Calu3 (cell line): Measurements from ENCODE around the gene METAP1D. TPM values are rescaled to one million over a fixed set of nuclear protein-coding genes. Genes with fewer than 3 reads are reported as not detected.

Experiments used
- BruUV-seq: library from RNA; stranded (reverse); fragments of 400-500 nt; replicated peaks from 2 replicates; lab custom pipeline; 2021; lab: Mats Ljungman, UMichigan
- CTCF ChIA-PET: fragments of 300-600 bp; sonication (Branson Sonifier 250); formaldehyde crosslinking; loops from one replicate; lab custom pipeline; 2022; ENCODE audit warnings: antibody characterized with exemption; lab: Charles Lee
- DNase-seq: peaks from one replicate; pipeline ENCODE4 v3.0.0; 2022
- H3K27ac Mint-ChIP-seq: one replicate; pipeline ENCODE4 v1.8.0; 2022; ENCODE audit warnings: mixed read lengths; ENCODE audit not compliant: unreplicated experiment
- H3K27me3 Mint-ChIP-seq: one replicate; pipeline ENCODE4 v1.8.0; 2022; ENCODE audit warnings: mixed read lengths; ENCODE audit not compliant: unreplicated experiment
- H3K36me3 Mint-ChIP-seq: one replicate; pipeline ENCODE4 v1.8.0; 2022; ENCODE audit warnings: mild to moderate bottlenecking, moderate library complexity, mixed read lengths; ENCODE audit not compliant: insufficient read depth, unreplicated experiment
- H3K4me1 Mint-ChIP-seq: one replicate; pipeline ENCODE4 v1.8.0; 2022; ENCODE audit warnings: mild to moderate bottlenecking, low read depth, mixed read lengths; ENCODE audit not compliant: unreplicated experiment
- H3K4me3 Mint-ChIP-seq: one replicate; pipeline ENCODE4 v1.8.0; 2022; ENCODE audit warnings: mild to moderate bottlenecking, low read depth, moderate library complexity, mixed read lengths; ENCODE audit not compliant: unreplicated experiment
- H3K9me3 Mint-ChIP-seq: one replicate; pipeline ENCODE4 v1.8.0; 2022; ENCODE audit warnings: low read depth, mixed read lengths; ENCODE audit not compliant: unreplicated experiment
- CTCF ChIP-seq: fragments of 200-600 bp; IDR thresholded peaks from one replicate; pipeline ENCODE4 v1.8.0; 2022; ENCODE audit warnings: antibody characterized with exemption; ENCODE audit not compliant: unreplicated experiment
- intact Hi-C: fragments of 100-400 bp; cut with micrococcal nuclease; formaldehyde crosslinking; loops from one replicate; pipeline ENCODE4 v1.10.0; 2022; ENCODE audit not compliant: unreplicated experiment
- total RNA-seq: library from RNA; stranded (reverse); gene quantifications from 2 replicates; pipeline ENCODE4 v1.2.3, GENCODE V29; 2022

METAP1D gene
- total RNA-seq, 1 experiment from 2014 or later: 11.0 TPM

DNA sequence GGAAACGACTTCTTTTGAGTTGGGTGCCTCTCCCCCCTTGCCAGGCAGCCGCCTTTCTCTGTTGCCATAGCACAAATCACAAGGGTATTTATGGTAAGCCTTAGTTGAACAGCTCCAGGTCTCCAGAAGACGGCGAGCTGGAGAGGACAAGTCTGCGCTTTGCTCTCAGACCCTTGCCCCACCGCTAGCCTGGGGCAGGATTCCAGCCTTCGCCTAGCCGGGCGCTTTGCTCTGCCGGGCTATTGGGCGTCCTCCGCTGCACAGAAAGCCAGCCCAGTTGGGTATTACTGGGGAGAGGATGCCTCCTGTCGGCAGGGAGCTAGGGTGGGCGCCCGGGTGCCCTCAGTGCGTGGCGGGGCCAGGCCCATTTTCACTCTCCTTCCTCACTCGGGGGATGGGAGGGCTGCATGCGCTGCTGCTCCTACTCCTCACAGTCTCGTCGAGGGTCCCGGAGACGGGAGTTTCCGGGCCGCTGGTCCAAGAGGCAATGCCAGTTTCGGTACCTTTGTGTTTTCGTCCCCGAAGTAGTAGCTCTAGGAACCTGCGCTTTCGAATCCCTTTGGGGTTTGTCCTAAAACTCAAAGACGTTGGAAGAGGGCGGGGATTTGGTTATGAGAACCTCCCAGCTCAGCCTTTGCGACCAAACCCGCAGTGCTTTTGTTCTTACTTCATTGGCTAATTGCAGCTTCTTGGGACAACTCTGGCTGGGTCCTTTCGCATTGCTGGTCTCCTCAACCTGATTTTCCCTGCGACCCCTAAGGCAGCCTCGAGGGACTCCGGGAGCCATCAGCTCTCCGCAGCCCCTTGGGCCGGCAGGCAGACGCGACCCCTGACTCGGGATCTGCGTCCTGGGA, 106.6 kb downstream of the METAP1D start:
- intact Hi-C loops: loop anchor here (2.0 to 10.0 kb wide), 3 partner anchors 102 to 296 kb away; partner anchors contain the start of gene HAT1
- CTCF ChIA-PET: interaction anchor here (0.8 to 1.6 kb wide), 6 partner anchors 21 to 523 kb away, joined by 3 to 10 read pairs (median 5); no protein-coding TSS in a partner anchor
- H3K4me3 Mint-ChIP-seq: peak overlapping the region; percentile 63
- BruUV-seq: no TSS peak
- no peak overlapping the region for H3K27ac Mint-ChIP-seq
- peaks cover 23% of the 10 kb centered on the region for H3K36me3 Mint-ChIP-seq
- peak; percentile 62 for DNase-seq
- peaks cover 38% of the 10 kb centered on the region for H3K27me3 Mint-ChIP-seq
- H3K4me1 Mint-ChIP-seq: peaks cover 28% of the 10 kb centered on the region
- no peaks in the 10 kb centered on the region for H3K9me3 Mint-ChIP-seq
- peak; percentile 49 for TF ChIP-seq CTCF

DNA sequence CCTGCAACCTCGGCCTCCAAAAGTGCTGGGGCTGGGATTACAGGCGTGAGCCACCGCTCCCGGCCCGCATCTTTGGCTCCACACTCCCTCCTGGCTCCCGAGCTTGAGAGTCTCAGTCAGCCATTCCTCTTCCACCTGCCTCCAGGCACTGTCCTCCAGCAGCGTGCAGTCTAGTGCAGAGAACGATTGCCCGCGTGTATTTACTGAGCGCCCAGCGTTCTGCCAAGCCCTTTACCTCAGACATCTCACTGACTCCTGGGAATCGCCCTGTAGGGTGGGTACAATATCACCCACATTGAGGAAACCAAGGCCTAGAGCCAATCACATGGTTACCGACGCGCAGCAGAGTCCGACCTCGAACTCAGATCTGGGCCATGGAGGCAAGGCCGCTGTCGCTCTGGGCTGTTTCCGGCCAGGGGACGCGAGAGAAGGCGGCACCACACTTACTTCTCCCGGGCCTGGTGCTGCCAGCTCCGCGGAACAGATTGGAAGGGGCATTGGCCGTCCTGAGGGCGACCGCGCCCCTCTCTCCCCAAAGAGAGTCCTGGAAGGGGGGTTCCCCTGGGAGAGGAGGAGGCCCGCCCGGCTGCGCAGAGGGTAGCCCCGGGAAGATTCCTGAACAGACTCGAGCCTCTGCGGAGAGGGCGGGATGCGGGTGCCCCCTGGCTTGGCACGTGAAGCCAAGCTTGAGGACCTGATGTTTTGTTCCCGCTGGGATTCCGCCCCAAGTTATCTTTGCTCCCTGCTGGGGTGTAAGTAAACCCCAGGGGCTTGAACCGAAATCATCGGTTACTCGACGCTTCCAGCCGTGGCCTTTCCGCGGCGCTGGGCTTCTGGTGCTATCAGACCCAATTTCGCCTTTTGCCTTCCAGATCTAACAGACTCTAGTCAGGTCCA, 108.2 kb downstream of the METAP1D start:
- Mint-ChIP-seq H3K27me3 (peaks cover 24% of the 10 kb centered on the region), H3K4me3 (no peak overlapping the region), H3K4me1 (peaks cover 12% of the 10 kb centered on the region), H3K9me3 (no peaks in the 10 kb centered on the region), H3K36me3 (peaks cover 7% of the 10 kb centered on the region), H3K27ac (no peak overlapping the region)
- CTCF ChIA-PET: no interaction called here
- no TSS peak for BruUV-seq
- no peak for DNase-seq
- intact Hi-C loops: loop anchor here (2.0 to 10.0 kb wide), 3 partner anchors 103 to 297 kb away; partner anchors contain the start of gene HAT1
- no peak for TF ChIP-seq CTCF

DNA sequence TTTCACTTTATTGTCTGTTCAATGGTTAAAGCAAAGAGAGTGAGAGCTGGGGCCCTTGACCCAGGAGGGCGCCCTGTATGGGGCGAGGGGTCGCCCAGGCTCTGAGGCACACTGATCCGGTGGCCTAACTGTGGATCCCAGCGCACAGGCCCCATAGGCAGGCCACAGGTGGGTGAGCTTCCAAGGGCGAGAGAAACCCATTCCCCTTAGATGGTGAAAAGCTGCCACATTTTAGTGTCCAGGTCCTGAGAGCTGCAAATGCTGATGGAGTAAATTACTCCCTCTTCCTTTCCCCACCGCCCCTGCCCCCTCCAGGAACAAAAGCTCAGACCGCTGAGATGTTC, 108.8 kb downstream of the METAP1D start:
- CTCF ChIA-PET: no interaction called here
- no peak overlapping the region for H3K4me3 Mint-ChIP-seq
- TF ChIP-seq CTCF: no peak
- DNase-seq: no peak
- no peaks in the 10 kb centered on the region for H3K9me3 Mint-ChIP-seq
- H3K27ac Mint-ChIP-seq: no peak overlapping the region
- no TSS peak for BruUV-seq
- peaks cover 17% of the 10 kb centered on the region for H3K27me3 Mint-ChIP-seq
- intact Hi-C loops: loop anchor here (10.0 kb wide), 2 partner anchors 104 to 184 kb away; partner anchors contain the start of gene HAT1
- H3K4me1 Mint-ChIP-seq: peaks cover 6% of the 10 kb centered on the region
- H3K36me3 Mint-ChIP-seq: peaks cover 5% of the 10 kb centered on the region

GRCh38 chr2:172109256-172109987, 109.7 kb downstream of the METAP1D start:
- TF ChIP-seq CTCF: no peak
- no TSS peak for BruUV-seq
- no peak for DNase-seq
- Mint-ChIP-seq H3K27ac (no peak overlapping the region), H3K4me3 (no peak overlapping the region), H3K9me3 (no peaks in the 10 kb centered on the region), H3K27me3 (peaks cover 9% of the 10 kb centered on the region), H3K4me1 (peaks cover under 1% of the 10 kb centered on the region), H3K36me3 (peaks cover 5% of the 10 kb centered on the region)
- intact Hi-C loops: loop anchor here (10.0 kb wide), 2 partner anchors 105 to 185 kb away; partner anchors contain the start of gene HAT1
- CTCF ChIA-PET: no interaction called here
